Right lung (tissue), 10 donors: ENCODE measurements around the gene PPP1R14D. TPM values are rescaled to one million over a fixed set of nuclear protein-coding genes. Genes with fewer than 3 reads are reported as not detected.
A peak's percentile ranks its signal among the peaks of the same experiment; 100 is the strongest.
"Not testable (repeated sequence)": the region's sequence is repeated elsewhere in the genome, so short reads cannot be mapped to it uniquely, and the experiment has no call there.

Experiments
- DNase-seq, 2 donors: peaks; one replicate each; pipeline ENCODE4 v3.0.0-alpha.2; 2013
- long read RNA-seq, 8 donors: transcript quantifications; one replicate each; lab custom pipeline, GENCODE V29; 2026
- polyA plus RNA-seq, 5 donors: library from polyadenylated mRNA; unstranded; fragments of 120-200 nt; gene quantifications; one replicate each; pipeline versions ENCODE4 v1.2.1 to v1.2.3, GENCODE V29; 2013; ENCODE audit warnings: inconsistent platforms in 1 of 5, low replicate concordance in 1 of 5; ENCODE audit not compliant: insufficient read length in 5 of 5, insufficient read depth in 1 of 5

The PPP1R14D gene, protein sequence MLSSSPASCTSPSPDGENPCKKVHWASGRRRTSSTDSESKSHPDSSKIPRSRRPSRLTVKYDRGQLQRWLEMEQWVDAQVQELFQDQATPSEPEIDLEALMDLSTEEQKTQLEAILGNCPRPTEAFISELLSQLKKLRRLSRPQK
- polyA plus RNA-seq, result under 1 TPM; 0.23 to 0.49 (median 0.37) TPM
- long read RNA-seq, donor 1, result 0 reads
- long read RNA-seq, donor 2, result 0 reads
- long read RNA-seq, donor 3, result 0 reads
- long read RNA-seq, donor 4, result 0 reads
- long read RNA-seq, donor 5, result 0 reads
- long read RNA-seq, donor 6, result 0 reads
- long read RNA-seq, donor 7, result 0 reads
- long read RNA-seq, donor 8, result 0 reads

DNA sequence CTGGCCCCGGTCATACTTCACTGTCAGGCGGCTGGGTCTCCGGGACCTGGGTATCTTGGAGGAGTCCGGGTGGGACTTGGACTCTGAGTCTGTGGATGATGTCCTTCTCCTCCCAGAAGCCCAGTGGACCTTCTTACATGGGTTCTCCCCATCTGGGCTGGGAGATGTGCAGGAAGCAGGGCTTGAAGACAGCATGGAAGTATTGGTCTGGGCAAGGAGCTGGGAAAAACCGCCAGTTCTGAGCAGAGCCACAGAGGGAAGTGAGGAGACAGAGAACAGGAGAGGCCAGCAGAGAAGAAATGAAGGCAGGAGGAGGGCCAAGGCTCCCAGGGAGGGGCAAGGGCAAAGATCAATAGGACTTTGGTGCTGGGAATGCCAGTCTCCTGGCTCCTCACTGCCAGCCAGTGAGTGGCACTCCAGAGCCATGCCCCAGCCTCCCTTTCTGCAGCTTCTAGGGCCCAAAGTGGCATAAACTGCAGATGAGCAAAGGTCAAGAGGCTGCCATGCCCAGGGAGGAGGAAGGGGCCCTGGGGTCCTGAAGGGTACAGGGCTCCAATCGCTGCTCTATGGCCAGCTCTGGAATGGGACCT, at the start of gene PPP1R14D:
TSS of gene PPP1R14D (minus strand) at position 262 of the 590 bp plus-strand sequence. CDS start at position 195, 67 bp downstream.
- DNase-seq, result no peak

- DNase-seq, result no peak
Measured at GRCh38 chr15:40877694-40878093, 49.2 kb upstream of the PPP1R14D start.

DNA sequence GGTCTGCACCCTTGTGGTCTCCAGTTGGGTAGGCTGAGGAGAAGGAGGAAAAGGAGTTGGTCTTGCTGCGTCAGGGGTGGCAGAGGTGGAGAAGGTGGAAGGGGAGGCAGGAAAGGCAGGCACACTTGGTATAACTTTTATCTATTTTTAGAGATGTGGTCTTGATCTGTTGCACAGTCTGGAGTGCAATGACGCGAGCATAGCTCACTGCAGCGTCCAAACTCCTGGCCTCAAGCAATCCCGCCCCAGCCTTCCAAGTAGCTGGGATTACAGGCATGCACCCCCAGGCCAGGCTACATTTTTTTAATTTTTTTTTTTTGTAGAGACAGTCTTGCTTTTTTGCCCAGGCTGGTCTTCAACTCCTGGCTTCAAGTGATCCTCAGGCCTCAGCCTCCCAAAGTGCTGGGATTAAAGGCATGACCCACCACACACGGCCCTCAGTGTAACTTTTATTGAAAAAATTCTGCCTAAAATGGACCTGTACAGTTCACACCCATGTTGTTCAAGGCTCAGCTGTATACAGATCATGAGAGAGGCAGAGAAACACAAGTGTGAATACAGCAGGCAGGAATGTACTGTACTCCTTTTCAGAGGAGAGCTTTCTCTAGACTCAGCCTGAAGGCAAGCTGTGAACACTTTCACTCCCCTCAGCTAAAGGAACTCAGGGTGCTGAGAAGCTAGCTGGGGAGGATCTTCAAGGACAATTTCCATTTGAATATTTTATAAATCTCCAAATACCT, 47.7 kb upstream of the PPP1R14D start:
- no peak for DNase-seq

DNA sequence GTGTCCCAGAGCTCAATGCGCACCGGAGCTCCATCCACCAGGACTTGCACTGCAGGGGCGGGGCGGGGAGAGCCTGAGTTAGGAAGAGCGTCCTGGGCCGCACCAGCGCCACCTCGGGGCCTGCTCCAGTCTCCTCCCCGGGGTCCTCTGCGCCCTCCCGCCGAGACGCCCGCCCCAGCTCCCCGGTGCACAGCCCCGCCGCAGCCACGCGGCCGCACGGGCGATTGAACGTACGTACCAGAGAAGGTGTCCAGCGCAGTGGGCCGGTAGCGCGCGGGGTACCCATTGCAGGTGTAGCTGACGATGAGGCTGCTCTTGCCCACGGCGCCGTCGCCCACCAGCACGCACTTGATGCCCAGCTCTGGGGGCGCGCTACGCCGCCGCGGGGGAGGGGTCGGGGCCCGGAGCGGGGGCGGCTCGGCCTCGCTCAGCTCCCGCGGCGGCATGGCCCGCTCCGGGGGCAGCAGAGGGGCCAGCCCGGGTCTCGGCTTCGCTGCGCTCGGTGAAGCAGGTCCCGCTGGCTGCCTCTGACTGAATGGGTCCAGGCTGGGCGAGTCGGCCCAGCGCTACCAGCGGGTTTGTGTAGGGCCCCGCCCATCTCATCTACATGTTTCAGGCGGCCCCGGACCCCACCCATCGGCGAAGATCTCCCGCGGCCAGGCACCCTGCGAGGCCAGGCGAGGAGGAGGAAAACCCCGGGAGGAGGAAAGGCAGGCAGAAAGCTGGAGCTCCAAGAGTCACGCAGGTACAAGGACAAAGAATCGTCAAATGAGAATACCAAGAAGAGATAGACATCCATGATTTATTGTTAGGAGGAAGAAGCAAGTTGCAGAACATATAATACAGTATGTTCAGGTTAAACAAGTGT, 45.4 kb upstream of the PPP1R14D start, which contains the start of gene RHOV:
TSS of gene RHOV (minus strand) at position 541 of the 868 bp plus-strand sequence. CDS start at position 446, 95 bp downstream.
- peak in 1 of 2 donors; percentile 32 for DNase-seq

GRCh38 chr15:40872791-40873693, 44.5 kb upstream of the PPP1R14D start:
- no peak for DNase-seq

- DNase-seq, result peak in 1 of 2 donors; percentile 64
Measured at GRCh38 chr15:40871749-40872617, 43.5 kb upstream of the PPP1R14D start.

DNA sequence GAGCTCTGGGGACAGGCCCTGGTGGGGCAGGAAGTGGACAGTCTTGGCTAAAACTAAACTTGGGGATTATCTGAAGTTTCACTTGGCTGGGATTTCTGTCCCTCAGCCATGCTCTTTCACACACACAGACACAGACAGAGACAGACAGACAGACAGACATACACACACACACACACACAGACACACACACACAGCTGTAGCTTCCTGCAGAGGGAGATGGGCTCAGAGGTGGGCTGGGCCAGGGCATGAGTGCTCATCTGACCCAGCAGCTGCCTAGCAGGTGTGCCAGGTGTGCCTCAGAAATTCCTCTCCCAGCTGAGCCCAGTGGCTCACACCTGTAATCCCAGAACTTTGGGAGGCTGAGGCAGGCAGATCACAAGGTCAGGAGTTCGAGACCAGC, 42.2 kb upstream of the PPP1R14D start:
- no peak for DNase-seq

- DNase-seq, result no peak
Measured at GRCh38 chr15:40869686-40870085, 41.2 kb upstream of the PPP1R14D start.

DNA sequence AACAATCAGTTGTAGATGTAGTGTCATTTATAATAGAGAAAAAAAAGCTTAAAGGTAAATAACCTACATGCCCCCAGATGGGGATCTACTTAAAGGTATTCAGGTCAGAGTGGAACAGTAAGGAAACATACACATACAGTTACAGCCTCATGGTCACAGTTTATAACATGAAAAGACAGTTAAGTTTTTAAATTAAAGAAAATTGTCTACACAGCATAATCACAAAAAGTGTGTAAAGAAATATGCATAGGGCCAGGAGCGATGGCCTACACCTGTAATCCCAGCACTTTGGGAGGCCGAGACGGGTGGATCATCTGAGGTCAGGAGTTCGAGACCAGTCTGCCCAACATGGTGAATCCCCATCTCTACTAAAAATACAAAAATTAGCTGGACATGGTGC, 38.7 kb upstream of the PPP1R14D start:
- DNase-seq, result no peak

DNA sequence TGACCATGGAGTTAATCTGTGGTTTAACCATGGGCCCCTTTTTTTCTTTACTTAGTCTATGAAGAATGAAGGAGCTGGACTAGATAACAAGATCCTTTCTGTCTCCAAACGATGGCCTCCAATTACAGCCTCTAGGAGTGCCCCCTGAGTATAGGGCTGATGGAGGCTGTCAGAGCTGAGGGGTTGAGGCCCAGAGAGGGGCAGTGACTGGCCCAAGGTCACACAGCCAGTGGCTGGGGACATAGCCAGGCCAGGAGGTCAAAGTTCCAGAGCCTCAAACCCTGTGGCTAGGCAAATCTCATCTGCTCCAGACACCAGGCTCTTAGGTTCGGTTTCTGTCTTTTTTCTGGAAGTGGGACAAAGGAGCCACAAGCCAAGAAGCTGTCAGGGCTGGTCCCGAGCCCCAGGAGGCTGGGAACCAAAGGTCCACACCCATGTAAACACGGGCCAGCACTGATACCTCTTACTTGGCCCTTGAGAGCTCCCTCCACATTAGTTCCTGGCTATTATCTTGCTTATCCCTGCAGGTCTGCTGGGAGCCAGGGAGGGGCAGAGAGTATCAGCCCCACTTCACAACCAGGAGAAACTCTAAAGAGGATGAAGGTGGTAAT, 35.3 kb upstream of the PPP1R14D start:
- DNase-seq, result no peak

DNA sequence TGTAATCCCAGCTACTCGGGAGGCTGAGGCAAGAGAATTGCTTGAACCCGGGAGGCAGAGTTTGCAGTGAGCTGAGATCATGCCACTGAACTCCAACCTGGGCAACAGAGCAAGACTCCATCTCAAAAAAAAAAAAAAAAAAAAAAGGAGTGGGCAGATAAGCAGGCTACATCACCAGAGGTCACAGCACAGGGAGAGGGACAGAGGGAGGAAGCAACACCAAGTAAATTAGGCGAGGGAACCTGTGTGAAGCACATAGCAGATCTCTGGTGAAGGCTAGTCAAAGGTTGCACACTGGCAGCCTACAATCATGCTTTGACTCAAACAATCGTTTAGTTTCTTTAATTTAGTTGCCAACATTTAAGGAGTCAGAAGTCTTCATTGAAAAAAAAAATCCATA, 32.6 kb upstream of the PPP1R14D start:
- not testable (repeated sequence) for DNase-seq

GRCh38 chr15:40859206-40859851, 30.8 kb upstream of the PPP1R14D start:
- no peak for DNase-seq

DNA sequence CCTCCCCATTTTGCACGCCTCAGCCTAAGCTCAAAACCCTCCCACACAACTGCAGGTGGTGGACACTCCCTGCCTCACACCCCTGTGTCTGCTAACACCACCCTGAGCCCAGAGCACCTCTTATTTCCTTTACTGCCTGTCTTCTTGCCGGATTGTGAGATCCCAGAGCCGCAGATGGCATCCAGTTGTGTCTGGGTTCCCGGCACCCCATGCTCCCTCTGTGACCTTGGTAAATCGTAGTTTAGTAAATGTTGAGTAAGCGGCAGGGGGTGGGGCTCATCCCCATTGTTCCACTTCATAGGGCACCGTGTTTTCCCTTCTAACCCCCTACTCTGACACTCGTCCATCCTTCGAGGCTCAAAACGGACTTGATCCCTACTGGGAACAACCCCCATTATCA, 30.2 kb upstream of the PPP1R14D start:
- DNase-seq, result no peak

DNA sequence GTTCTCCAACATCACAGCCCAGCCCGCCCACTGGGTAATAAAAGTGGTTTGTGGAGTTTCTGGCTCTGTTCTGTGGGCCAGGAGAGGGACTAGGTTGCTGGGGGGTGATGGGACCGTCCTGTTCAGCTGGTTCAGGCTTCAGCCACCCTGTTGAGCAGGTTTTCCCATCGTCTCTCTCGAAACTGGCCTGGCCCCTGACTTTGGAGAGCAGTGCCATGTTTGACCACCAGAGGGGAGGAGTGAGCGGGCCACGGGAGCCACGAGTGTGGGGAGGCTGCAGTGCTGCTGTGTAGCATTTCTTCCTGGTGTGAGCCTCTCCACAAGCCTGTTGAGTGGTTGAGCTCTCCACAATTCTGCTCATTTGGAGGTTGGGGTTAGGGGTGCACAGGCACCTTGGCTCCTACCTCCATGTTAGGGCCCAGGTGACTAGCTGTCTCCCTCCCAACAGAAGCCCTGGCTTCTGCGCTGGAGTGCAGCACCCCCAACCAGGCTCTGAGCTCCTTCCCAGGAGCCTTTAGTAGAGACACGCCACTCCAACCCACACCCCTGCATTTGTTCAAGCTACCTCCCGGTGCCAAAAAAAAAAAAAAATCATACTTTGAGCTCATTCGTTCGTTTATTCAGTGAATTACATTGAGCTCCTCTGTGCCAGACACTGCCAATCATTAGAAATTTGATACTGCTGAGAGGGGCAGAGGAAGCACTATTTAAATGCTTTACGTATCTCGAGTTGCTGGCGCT, 29.3 kb upstream of the PPP1R14D start:
- peak; percentile 74 to 80 for DNase-seq

DNA sequence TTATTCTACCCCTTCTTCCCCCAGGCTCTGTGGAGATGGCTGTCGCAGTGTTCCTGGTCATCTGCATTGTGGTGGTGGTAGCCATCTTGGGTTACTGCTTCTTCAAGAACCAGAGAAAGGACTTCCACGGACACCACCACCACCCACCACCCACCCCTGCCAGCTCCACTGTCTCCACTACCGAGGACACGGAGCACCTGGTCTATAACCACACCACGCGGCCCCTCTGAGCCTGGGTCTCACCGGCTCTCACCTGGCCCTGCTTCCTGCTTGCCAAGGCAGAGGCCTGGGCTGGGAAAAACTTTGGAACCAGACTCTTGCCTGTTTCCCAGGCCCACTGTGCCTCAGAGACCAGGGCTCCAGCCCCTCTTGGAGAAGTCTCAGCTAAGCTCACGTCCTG, 28.2 kb upstream of the PPP1R14D start:
- no peak for DNase-seq

DNA sequence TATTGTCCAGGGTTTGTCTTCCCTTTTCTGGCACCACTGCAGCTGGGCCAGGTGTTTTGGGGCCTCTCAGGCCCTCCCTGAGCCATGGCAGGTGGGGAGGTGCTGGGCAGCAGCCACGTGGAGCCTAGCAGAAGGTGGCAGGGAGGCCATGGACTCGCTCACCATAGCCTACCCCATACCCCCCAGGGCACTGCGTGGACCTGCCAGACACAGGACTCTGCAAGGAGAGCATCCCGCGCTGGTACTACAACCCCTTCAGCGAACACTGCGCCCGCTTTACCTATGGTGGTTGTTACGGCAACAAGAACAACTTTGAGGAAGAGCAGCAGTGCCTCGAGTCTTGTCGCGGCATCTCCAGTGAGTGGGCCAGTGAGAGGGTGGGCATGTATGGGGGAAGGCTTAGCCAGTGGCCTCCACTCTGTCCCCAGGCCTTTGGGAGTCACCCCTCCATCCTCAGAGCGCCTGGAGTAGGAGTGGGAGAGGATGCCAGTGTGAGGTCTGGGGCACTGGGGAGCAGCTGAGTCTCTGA, 27.3 kb upstream of the PPP1R14D start:
- DNase-seq, result no peak

DNA sequence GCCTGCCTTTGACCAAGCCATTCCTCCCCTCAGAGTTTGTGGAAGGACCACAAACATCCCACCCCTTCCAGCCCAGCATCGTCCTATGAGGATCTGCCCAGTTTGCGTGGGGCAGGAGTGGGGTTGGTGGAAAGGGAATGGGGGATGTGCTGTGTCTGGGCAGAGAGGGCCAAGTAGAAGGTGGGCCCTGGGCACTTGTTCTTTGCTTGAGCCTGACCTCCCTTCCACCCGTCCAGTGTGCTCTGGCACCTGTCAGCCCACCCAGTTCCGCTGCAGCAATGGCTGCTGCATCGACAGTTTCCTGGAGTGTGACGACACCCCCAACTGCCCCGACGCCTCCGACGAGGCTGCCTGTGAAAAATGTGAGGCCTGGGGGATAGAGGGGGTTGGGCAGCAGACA, 25.7 kb upstream of the PPP1R14D start:
- no peak for DNase-seq
